Smooth muscle cell of the umbilical artery (primary cell): ENCODE data around the gene MLH1. TPM values are rescaled to one million over a fixed set of nuclear protein-coding genes. Genes with fewer than 3 reads are reported as not detected.

Experiments
- total RNA-seq: library from RNA; depleted of rRNA; stranded (reverse); fragments of >200 nt; gene quantifications from 2 replicates; pipeline ENCODE4 v1.2.3, GENCODE V29; 2014

MLH1 gene
- 43.4 and 45.3 TPM in 2 replicates for total RNA-seq

GRCh38 chr3:36993326-36994283 is at the start of gene MLH1:
MLH1 (plus strand) TSS chr3:36993518; CDS start chr3:36993548, 30 bp downstream.

GRCh38 chr3:36944641-36945270 is 48.6 kb upstream of the MLH1 start, which contains the start of gene TRANK1:
TRANK1 (minus strand) TSS chr3:36945054; CDS start chr3:36944809, 245 bp downstream.

GRCh38 chr3:36992806-36993325 is 452 bp upstream of the MLH1 start, which contains the start of gene EPM2AIP1:
EPM2AIP1 (minus strand) TSS chr3:36993131; CDS start chr3:36993077, 54 bp downstream.

Other genes with a start within 250 kb of the MLH1 start
- gene DCLK3, start 229.0 kb upstream of the MLH1 start, total RNA-seq, result not detected in 2 replicates
- gene TRANK1, start 48.5 kb upstream of the MLH1 start, total RNA-seq, result 8.6 and 9.4 TPM in 2 replicates
- gene EPM2AIP1, start 387 bp upstream of the MLH1 start, total RNA-seq, result 19.0 and 20.9 TPM in 2 replicates
- gene LRRFIP2, start 181.1 kb downstream of the MLH1 start, total RNA-seq, result 33.3 and 49.1 TPM in 2 replicates
- gene GOLGA4, start 249.8 kb downstream of the MLH1 start, total RNA-seq, result 94.4 and 143 TPM in 2 replicates